KBM-7 (cell line): ENCODE results near the gene FAM181A.
A peak's percentile ranks its signal among the peaks of the same experiment; 100 is the strongest.

Experiments
- DNase-seq: peaks from one replicate; pipeline ENCODE4 v3.0.0-alpha.2; 2015
- in situ Hi-C: fragments of 300-500 bp; cut with MboI; formaldehyde crosslinking; loops from 2 replicates; pipeline ENCODE4 v1.14.3; 2020; ENCODE audit warnings: low sequenced_read_pairs, low pct_unique_long_range_greater_than_20kb, mixed read lengths

The FAM181A gene

DNA sequence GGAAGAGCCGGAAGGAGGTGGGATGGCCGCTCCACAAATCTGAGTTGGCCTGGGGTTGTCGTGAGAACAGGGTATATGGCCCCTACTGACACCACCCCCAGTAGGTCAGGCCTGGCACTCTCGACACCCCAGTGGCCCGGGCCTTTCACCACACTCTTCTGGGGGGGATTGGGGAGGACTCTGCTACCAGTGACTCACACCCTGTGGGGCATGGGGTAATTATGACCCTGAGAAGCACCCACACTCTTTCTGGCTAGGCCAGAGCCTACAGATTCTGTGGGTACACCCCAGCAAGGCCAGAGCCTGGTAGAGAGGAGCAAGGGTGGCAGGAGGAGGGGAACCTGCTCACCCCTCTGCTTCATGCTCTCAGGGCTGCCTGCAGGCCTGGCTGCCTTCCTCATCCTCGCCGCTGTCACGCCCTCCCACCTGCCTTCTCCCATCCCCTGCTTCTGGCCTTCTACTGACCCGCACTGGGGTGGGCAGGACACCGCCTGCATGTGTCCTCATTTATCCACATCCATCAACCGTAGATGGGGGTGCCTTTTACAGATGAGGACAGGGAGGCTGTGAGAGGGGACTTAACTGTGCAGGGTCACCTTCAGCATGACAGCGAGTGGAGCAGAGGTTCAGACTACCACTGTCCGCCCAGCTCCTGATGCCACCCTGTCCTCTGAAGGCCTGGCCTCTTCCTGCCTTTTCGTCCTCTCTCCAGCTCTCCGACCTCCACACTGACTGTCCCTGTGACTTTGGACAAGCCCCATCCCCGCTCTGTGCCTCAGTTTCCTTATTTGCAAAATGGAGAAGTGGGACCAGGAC, 30.8 kb downstream of the FAM181A start:
- DNase-seq: no peak
- in situ Hi-C loops: no loop called here

GRCh38 chr14:93958567-93959238, 31.6 kb downstream of the FAM181A start:
- DNase-seq: no peak
- in situ Hi-C loops: no loop called here

GRCh38 chr14:93959239-93960107, 32.3 kb downstream of the FAM181A start:
- DNase-seq: peak; percentile 54

GRCh38 chr14:93960108-93960475, 32.9 kb downstream of the FAM181A start:
- in situ Hi-C loops: no loop called here

More at GRCh38 chr14:93959239-93960107, 32.3 kb downstream of the FAM181A start:
- in situ Hi-C loops: no loop called here

DNA sequence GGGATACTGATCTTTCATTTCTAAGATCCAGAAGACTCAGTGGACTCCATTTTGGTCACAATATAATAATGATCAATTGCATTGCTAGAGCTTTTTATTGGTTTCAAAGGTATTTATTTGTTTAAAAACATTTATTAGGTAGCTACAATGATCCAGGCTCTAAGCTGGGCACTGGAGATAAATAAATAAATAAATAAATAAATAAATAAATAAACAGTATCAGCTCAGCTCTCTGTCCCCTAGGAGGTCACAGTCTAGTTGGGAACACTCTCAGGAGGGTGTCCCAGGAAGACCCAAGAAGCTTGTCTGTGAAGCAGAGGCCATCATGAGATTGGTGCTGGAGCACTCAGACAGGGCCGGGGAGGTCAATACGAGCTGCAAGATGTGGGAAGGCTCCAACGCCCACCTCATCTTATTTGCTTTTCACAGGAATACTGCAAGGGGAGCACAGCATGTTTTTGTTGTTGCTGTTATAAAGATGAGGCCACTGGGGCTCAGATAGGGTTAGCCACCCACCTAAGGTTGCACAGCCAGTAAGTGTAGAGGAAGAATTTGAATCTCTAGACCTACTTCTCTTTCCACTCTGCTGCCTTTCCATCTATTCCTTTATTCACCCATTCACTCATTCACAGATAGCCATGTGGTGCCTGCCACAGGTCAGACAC, 33.8 kb downstream of the FAM181A start:
- no peak for DNase-seq
- in situ Hi-C loops: no loop called here

More at GRCh38 chr14:93960108-93960475, 32.9 kb downstream of the FAM181A start:
- no peak for DNase-seq

DNA sequence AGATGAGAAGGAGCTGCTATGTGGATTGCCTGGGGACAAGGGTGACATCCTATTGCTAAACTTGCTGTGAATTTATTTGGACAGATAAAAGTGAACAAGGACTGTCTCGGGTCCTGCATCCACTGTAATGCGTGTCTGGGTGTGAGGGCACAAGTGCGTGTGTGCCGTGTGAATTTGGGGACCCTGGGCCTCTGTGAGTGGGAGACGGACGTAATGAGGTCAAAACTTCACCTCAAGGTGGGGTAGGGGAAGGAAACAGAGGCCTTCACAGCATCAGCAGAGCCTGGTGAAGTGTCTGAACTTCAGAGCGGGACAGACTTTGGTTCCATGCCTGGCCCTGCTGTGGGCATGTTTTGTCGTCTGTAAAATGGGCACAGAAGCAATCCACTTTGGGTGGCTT, 34.5 kb downstream of the FAM181A start:
- in situ Hi-C loops: no loop called here
- no peak for DNase-seq

DNA sequence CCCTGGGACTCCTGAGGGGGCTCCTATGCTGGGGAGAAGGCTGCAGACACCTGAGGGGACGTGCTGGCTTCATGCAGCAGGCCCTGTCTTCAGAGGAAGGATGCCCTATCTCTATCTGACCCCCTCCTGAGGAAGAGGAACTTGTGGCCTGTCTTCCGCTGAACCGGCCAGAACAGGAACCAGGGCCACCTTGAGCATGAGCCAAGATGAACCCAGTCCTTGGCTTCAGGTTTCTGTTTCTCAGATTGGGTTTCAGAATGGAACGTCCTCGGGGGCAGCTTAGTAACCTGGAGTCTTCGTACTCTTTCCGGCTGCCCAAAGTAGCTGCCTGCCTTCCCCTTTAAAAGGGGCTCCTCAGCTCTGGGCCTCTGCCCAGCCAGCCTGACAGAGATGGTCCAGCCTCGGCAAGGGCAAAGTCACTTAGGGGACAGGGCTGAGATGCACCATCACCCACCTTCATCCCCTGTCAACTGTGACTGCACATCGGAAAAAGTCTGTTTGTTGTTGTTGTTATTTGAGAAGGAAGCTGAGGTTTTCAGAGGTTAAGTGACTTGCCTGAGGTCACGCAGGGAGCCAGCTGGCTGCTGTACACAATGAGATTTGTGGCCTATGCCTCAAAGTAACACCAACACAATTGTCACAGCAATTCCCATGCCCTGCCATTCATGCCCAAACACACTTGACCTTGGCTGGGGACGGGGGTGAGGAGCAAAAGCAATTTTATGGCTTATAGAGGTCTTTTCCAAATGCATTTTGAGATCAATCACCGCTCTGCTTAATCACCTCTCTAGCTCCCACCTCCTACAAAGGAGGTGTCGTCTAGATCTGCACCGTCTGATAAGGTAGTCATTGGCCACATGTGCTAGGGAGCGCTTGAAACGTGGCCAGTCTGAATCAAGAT, 35.8 kb downstream of the FAM181A start:
- in situ Hi-C loops: no loop called here
- peak; percentile 69 for DNase-seq

DNA sequence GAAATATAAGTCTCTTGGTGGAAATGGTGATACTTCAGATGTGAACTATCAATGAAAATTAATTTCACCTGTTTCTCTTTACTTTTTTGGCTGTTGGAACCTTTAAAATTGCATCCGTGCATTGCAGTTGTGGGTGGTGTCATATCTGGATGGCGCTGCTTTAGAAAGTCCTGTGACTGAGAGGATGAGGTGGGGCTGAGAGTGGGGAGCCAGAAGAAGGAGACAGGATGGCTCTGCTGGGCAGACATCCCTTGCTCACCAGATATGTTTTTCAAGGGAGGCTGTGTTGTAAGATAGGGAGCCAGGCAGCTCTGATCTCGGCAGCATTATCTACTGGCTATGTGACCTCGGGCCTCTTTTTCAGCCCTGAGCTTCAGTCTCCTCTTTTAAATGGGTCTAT, 36.5 kb downstream of the FAM181A start:
- in situ Hi-C loops: no loop called here

DNA sequence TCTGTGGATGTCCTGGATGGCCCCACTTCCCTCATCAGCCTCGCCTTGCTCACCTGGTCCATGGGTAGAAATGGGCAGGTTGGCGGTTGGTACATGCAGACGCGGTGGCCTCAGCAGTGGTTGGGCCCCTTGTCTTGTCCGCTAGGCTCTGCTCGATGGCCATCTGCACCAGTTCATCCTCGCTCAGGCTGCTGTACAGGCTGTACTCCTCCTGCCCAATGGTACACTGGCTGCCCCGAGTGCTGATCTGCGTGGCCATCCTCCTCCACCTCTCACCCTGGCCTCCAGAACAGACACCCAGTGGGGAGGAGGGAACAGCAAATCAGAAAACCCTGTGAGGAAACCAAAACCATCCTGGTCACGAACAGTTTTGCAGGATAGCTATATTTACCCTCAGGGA, 37.1 kb downstream of the FAM181A start:
- DNase-seq: no peak
- in situ Hi-C loops: no loop called here

More for the DNA sequence above, 36.5 kb downstream of the FAM181A start:
- DNase-seq: no peak

GRCh38 chr14:93964820-93965286, 37.7 kb downstream of the FAM181A start:
- in situ Hi-C loops: no loop called here
- DNase-seq: no peak

DNA sequence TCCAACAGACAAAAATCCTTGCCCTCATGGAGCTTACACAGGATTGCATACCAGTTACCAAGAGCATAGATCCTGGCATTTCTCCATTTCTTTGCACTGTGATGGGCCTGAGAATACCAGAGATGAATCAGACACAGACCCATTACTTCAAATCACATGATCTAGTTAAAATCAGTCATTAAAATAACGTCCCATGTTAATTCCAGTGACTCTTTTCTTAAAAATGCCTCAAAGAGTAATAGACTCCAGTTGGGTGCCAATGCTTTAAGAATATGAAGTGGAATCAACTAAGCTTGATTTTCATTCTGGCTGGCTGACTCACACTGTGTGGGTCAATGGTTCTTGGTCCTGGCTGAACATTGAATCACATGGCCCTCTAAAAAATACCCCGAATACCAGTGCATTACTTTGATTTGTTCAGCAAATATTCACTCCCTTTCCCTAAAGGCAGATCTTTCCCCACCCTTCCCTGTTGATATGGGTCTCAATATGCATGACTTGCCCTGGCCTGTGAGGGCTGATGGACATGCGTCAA, 38.2 kb downstream of the FAM181A start:
- DNase-seq: no peak
- in situ Hi-C loops: no loop called here

DNA sequence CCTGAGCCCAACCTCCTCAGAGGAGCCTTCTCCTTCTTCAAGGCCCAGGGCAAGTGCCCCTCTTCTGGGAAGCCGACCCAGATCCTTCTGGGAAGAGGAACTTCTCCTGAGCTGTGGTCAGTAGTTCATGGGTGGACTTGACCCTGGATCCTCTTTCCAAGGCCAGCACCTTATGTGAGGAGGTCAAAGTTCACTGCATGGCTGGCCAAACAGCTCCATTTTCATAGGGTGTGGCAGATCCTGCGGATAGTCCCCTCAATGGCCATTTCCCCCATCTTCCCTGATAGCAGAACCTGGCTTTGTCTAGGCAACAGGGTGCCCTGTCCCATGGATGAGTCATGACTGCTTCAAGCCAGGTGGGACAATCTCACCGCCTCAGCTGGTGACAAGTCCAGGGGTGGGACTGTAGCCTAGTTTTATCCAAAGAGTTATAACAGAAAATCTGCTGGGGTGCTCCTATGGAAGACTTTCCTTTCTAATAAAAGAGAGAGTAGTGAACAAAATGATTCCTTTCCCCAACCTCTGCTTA, 38.9 kb downstream of the FAM181A start:
- DNase-seq: no peak
- in situ Hi-C loops: no loop called here

DNA sequence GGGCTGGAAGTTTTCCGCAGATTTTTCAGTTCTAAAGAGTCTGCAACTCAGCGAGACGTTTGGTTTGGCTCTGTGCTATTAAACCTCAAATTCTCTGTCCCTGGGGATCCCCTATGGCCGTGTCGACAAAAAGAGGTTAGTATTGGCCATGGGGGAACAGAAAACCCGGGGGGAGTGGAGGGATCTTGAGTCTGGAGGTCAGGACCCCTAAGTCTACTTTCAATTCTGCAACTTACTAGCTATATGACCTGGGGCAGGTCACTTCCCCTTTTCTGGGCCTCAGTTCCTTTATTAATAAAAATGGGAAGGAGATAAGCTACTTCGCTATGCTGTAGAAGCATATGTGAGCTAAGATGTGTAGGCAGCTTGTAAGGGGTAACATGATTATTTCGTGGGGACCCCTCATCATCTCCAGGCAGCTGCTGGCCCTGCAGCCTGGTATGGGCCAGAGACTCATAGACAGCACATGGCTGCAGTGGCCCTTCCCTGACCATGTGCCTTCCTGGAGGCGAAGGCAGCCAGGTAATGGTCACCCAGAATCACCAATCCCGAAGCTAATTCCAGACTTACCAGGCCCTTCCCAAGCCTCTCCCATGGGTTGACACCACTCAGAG, 40.6 kb downstream of the FAM181A start:
- DNase-seq: peak; percentile 49
- in situ Hi-C loops: no loop called here

GRCh38 chr14:93969082-93969828, 42.1 kb downstream of the FAM181A start:
- in situ Hi-C loops: no loop called here

GRCh38 chr14:93970585-93970964, 43.4 kb downstream of the FAM181A start:
- DNase-seq: peak; percentile 44

More at GRCh38 chr14:93969082-93969828, 42.1 kb downstream of the FAM181A start:
- DNase-seq: peak; percentile 7

GRCh38 chr14:93970965-93971634, 44.0 kb downstream of the FAM181A start:
- in situ Hi-C loops: no loop called here
- peak; percentile 25 for DNase-seq

More at GRCh38 chr14:93970585-93970964, 43.4 kb downstream of the FAM181A start:
- in situ Hi-C loops: no loop called here
